Measurements from ENCODE around the gene C12orf56. TPM values are rescaled to one million over a fixed set of nuclear protein-coding genes. Genes with fewer than 3 reads are reported as not detected.

The C12orf56 gene
- total and polyA plus RNA-seq, 8 donors, result 0.08 to 0.31 (median 0.20) TPM; not detected in 3

- Histone ChIP-seq H3K36me3 (no peaks in the 10 kb centered on the region), H3K27ac (peak within 1 kb of the TSS; percentile 96 to 99), H3K9me3 (no peaks in the 10 kb centered on the region), H3K4me3 (peak within 1 kb of the TSS; percentile 76 to 86), H3K27me3 (no peaks in the 10 kb centered on the region), H3K4me1 (peaks cover 0 to 22% of the 10 kb centered on the region in 2 donors)
- no peak for TF ChIP-seq CTCF (IDR thresholded peaks at IDR 0.05)
- peak; percentile 95 to 99 (median 98) for DNase-seq
- intact Hi-C loops (cut with DNase I), result no loop called here
- ATAC-seq, result peak; percentile 95
These were observed 13.3 kb upstream of the C12orf56 start, which contains the start of gene XPOT for GRCh38 chr12:64403707-64404469. Gene XPOT (plus strand): TSS chr12:64404392. CDS start chr12:64410036, 5,644 bp downstream.

GRCh38 chr12:64402181-64402580 lies 11.6 kb upstream of the C12orf56 start:
- H3K27ac ChIP-seq, result no peak overlapping the region
- H3K4me1 ChIP-seq, result peaks cover 0 to 13% of the 10 kb centered on the region in 2 donors
- no peak for TF ChIP-seq CTCF (IDR thresholded peaks at IDR 0.05)
- H3K36me3 ChIP-seq, result no peaks in the 10 kb centered on the region
- no peaks in the 10 kb centered on the region for H3K27me3 ChIP-seq
- no peak for ATAC-seq
- H3K9me3 ChIP-seq, result no peaks in the 10 kb centered on the region
- H3K4me3 ChIP-seq, result no peak overlapping the region
- no peak for DNase-seq
- intact Hi-C loops (cut with DNase I), result no loop called here

GRCh38 chr12:64400041-64400440 lies 9.5 kb upstream of the C12orf56 start:
- ATAC-seq, result no peak
- Histone ChIP-seq H3K36me3 (no peaks in the 10 kb centered on the region), H3K27ac (no peak overlapping the region), H3K4me1 (no peaks in the 10 kb centered on the region), H3K27me3 (no peaks in the 10 kb centered on the region), H3K4me3 (no peak overlapping the region), H3K9me3 (no peaks in the 10 kb centered on the region)
- TF ChIP-seq CTCF (IDR thresholded peaks at IDR 0.05), result no peak
- no peak for DNase-seq
- intact Hi-C loops (cut with DNase I), result no loop called here

GRCh38 chr12:64395739-64396138 lies 5.2 kb upstream of the C12orf56 start:
- DNase-seq (peak in 1 of 4 donors; percentile 19), ATAC-seq (peak; percentile 32)
- intact Hi-C loops (cut with DNase I), result no loop called here
- Histone ChIP-seq H3K27me3 (peaks cover 3 to 15% of the 10 kb centered on the region in 2 donors), H3K4me1 (peaks cover under 1 to 1% of the 10 kb centered on the region in 2 donors), H3K4me3 (no peak overlapping the region), H3K36me3 (no peaks in the 10 kb centered on the region), H3K9me3 (no peaks in the 10 kb centered on the region), H3K27ac (peak overlapping the region in 1 of 2 donors; percentile 5)
- no peak for TF ChIP-seq CTCF (IDR thresholded peaks at IDR 0.05)

- Histone ChIP-seq H3K36me3 (no peaks in the 10 kb centered on the region), H3K27ac (no peak overlapping the region), H3K9me3 (no peaks in the 10 kb centered on the region), H3K4me1 (peaks cover 8 to 9% of the 10 kb centered on the region in 2 donors), H3K27me3 (peaks cover 14 to 34% of the 10 kb centered on the region in 2 donors), H3K4me3 (no peak overlapping the region)
- ATAC-seq, result peak; percentile 62
- DNase-seq, result peak in 1 of 4 donors; percentile 26
- no peak for TF ChIP-seq CTCF (IDR thresholded peaks at IDR 0.05)
- intact Hi-C loops (cut with DNase I), result no loop called here
These were observed 1.7 kb upstream of the C12orf56 start for GRCh38 chr12:64392221-64392620.

Measured in left lung (tissue), 10 donors.